HL-60 (cell line): ENCODE data around the gene TFAM.

Experiments used
- DNase-seq, 2 experiments: peaks; one replicate each; pipeline ENCODE4 v3.0.0-alpha.2; 2010 to 2020; ENCODE audit warnings: low read depth in 1 of 2, low spot score in 1 of 2
- H3K27ac ChIP-seq: fragments of 250-450 bp; sonication (Bioruptor Pico); replicated peaks from 2 replicates; pipeline ENCODE4 v1.5.1; 2020; ENCODE audit warnings: mild to moderate bottlenecking, moderate library complexity
- H3K27me3 ChIP-seq: fragments of 250-450 bp; sonication (Bioruptor Pico); 2 replicates; pipeline ENCODE4 v1.5.1; 2021; ENCODE audit warnings: mild to moderate bottlenecking, moderate library complexity; ENCODE audit not compliant: insufficient read depth, poor library complexity, severe bottlenecking
- H3K4me3 ChIP-seq: replicated peaks from 2 replicates; pipeline ENCODE4 v1.5.1; 2011; ENCODE audit warnings: mild to moderate bottlenecking, control low read depth, low read length; ENCODE audit not compliant: insufficient read depth
- GABPA ChIP-seq: IDR thresholded peaks from 2 replicates; pipeline ENCODE4 v1.6.1; 2012; ENCODE audit warnings: low read depth
- POLR2AphosphoS5 ChIP-seq: IDR thresholded peaks from 2 replicates; pipeline ENCODE4 v1.6.1; 2012; ENCODE audit warnings: low read depth
- SPI1 ChIP-seq: IDR thresholded peaks from 2 replicates; pipeline ENCODE4 v1.6.1; 2012; ENCODE audit warnings: low read depth, mild to moderate bottlenecking, borderline replicate concordance
- TF ChIP-seq, protein P1 (sequence below): IDR thresholded peaks from one replicate; pipeline ENCODE4 v1.5.1; 2011; ENCODE audit warnings: low read length, control low read depth, inconsistent platforms; ENCODE audit not compliant: insufficient read depth
- TF ChIP-seq, protein P2 (sequence below): IDR thresholded peaks from 2 replicates; pipeline ENCODE4 v1.6.1; 2012; ENCODE audit warnings: low read depth; ENCODE audit not compliant: insufficient replicate concordance

The TFAM gene

GRCh38 chr10:58399410-58399809, 14.2 kb downstream of the TFAM start:
- Histone ChIP-seq H3K4me3 (no peak overlapping the region), H3K27me3 (no peaks in the 10 kb centered on the region), H3K27ac (no peak overlapping the region)
- TF ChIP-seq, protein P1, sequence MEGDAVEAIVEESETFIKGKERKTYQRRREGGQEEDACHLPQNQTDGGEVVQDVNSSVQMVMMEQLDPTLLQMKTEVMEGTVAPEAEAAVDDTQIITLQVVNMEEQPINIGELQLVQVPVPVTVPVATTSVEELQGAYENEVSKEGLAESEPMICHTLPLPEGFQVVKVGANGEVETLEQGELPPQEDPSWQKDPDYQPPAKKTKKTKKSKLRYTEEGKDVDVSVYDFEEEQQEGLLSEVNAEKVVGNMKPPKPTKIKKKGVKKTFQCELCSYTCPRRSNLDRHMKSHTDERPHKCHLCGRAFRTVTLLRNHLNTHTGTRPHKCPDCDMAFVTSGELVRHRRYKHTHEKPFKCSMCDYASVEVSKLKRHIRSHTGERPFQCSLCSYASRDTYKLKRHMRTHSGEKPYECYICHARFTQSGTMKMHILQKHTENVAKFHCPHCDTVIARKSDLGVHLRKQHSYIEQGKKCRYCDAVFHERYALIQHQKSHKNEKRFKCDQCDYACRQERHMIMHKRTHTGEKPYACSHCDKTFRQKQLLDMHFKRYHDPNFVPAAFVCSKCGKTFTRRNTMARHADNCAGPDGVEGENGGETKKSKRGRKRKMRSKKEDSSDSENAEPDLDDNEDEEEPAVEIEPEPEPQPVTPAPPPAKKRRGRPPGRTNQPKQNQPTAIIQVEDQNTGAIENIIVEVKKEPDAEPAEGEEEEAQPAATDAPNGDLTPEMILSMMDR = no peak
- TF ChIP-seq SPI1 (no peak), POLR2AphosphoS5 (no peak), GABPA (no peak)
- TF ChIP-seq, protein P2, sequence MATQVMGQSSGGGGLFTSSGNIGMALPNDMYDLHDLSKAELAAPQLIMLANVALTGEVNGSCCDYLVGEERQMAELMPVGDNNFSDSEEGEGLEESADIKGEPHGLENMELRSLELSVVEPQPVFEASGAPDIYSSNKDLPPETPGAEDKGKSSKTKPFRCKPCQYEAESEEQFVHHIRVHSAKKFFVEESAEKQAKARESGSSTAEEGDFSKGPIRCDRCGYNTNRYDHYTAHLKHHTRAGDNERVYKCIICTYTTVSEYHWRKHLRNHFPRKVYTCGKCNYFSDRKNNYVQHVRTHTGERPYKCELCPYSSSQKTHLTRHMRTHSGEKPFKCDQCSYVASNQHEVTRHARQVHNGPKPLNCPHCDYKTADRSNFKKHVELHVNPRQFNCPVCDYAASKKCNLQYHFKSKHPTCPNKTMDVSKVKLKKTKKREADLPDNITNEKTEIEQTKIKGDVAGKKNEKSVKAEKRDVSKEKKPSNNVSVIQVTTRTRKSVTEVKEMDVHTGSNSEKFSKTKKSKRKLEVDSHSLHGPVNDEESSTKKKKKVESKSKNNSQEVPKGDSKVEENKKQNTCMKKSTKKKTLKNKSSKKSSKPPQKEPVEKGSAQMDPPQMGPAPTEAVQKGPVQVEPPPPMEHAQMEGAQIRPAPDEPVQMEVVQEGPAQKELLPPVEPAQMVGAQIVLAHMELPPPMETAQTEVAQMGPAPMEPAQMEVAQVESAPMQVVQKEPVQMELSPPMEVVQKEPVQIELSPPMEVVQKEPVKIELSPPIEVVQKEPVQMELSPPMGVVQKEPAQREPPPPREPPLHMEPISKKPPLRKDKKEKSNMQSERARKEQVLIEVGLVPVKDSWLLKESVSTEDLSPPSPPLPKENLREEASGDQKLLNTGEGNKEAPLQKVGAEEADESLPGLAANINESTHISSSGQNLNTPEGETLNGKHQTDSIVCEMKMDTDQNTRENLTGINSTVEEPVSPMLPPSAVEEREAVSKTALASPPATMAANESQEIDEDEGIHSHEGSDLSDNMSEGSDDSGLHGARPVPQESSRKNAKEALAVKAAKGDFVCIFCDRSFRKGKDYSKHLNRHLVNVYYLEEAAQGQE = no peak
- no peak for DNase-seq

DNA sequence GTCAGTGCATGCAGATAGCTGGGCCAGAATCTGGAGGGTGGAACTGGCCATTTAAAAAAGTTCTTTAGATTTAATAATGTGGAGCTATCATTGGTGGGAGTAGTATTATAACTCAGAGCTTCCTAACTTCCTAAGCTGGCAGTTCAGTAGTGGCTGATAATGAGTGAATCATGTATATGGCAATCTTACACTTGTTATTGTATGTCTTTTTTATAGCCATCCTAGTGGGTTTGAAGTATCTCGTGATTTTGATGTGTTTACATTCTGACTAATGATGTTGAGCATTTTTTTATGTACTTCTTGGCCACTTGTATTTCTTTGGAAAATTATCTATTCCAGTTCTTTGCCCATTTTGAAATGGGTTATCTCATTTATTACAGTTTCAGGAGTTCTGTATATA, 15.4 kb downstream of the TFAM start:
- Histone ChIP-seq H3K27ac (no peak overlapping the region), H3K27me3 (no peaks in the 10 kb centered on the region), H3K4me3 (no peak overlapping the region)
- no peak for DNase-seq
- TF ChIP-seq, protein P2 = no peak
- TF ChIP-seq GABPA (no peak), SPI1 (no peak), POLR2AphosphoS5 (no peak)
- TF ChIP-seq, protein P1 = no peak

GRCh38 chr10:58404001-58404400, 18.8 kb downstream of the TFAM start:
- TF ChIP-seq, protein P1 = no peak
- TF ChIP-seq GABPA = no peak
- TF ChIP-seq, protein P2 = no peak
- no peak for TF ChIP-seq POLR2AphosphoS5
- no peak for TF ChIP-seq SPI1
- H3K4me3 ChIP-seq = no peak overlapping the region
- DNase-seq = no peak
- H3K27ac ChIP-seq = no peak overlapping the region
- H3K27me3 ChIP-seq = no peaks in the 10 kb centered on the region
